IPS-15b (cell line): Measurements from ENCODE around the gene GAPDH.
"Not testable (repeated sequence)": the region's sequence is repeated elsewhere in the genome, so short reads cannot be mapped to it uniquely, and the experiment has no call there.

Experiments
- H3K27me3 ChIP-seq: one replicate; pipeline ENCODE4 v1.6.1; 2013; ENCODE audit warnings: low read length; ENCODE audit not compliant: control insufficient read depth, insufficient read depth
- H3K36me3 ChIP-seq: one replicate; pipeline ENCODE4 v1.6.1; 2013; ENCODE audit warnings: low read length; ENCODE audit not compliant: control insufficient read depth, insufficient read depth
- H3K4me1 ChIP-seq: one replicate; pipeline ENCODE4 v1.6.1; 2013; ENCODE audit warnings: mild to moderate bottlenecking, low read length; ENCODE audit not compliant: control insufficient read depth, insufficient read depth
- H3K4me3 ChIP-seq: one replicate; pipeline ENCODE4 v1.5.1; 2013; ENCODE audit warnings: low read depth, low read length
- H3K9ac ChIP-seq: one replicate; pipeline ENCODE4 v1.6.1; 2013; ENCODE audit warnings: low read depth, mild to moderate bottlenecking, low read length
- H3K9me3 ChIP-seq: one replicate; pipeline ENCODE4 v1.6.1; 2013; ENCODE audit warnings: mild to moderate bottlenecking, low read length; ENCODE audit not compliant: control insufficient read depth, insufficient read depth

Gene GAPDH

DNA sequence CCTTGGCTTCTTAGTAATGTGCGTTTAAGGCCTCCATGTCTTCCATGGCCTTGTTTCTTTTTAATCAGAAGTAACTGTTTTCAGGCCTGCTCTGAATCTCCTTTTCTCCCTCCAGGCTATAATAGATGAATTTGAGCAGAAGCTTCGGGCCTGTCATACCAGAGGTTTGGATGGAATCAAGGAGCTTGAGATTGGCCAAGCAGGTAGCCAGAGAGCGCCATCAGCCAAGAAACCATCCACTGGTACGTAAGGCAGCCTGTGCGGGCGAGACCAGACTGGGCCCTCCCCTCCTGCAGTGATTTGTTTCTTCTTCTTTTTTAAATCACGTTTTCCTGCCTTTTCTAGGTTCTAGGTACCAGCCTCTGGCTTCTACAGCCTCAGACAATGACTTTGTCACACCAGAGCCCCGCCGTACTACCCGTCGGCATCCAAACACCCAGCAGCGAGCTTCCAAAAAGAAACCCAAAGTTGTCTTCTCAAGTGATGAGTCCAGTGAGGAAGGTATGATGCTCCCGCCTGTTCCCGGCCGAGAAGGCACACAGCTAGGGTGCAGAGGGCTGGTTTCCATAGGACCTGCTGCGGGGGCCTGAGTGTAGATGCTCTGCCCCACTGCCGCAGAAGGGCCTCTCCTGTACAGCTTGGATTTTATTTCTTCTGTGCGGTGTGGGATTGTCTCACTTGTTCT, 3.6 kb upstream of the GAPDH start:
- H3K4me3 ChIP-seq, result no peak overlapping the region
- no peaks in the 10 kb centered on the region for H3K9me3 ChIP-seq
- H3K27me3 ChIP-seq, result no peaks in the 10 kb centered on the region
- H3K9ac ChIP-seq, result no peak overlapping the region
- H3K36me3 ChIP-seq, result peaks cover 60% of the 10 kb centered on the region
- peaks cover 12% of the 10 kb centered on the region for H3K4me1 ChIP-seq

DNA sequence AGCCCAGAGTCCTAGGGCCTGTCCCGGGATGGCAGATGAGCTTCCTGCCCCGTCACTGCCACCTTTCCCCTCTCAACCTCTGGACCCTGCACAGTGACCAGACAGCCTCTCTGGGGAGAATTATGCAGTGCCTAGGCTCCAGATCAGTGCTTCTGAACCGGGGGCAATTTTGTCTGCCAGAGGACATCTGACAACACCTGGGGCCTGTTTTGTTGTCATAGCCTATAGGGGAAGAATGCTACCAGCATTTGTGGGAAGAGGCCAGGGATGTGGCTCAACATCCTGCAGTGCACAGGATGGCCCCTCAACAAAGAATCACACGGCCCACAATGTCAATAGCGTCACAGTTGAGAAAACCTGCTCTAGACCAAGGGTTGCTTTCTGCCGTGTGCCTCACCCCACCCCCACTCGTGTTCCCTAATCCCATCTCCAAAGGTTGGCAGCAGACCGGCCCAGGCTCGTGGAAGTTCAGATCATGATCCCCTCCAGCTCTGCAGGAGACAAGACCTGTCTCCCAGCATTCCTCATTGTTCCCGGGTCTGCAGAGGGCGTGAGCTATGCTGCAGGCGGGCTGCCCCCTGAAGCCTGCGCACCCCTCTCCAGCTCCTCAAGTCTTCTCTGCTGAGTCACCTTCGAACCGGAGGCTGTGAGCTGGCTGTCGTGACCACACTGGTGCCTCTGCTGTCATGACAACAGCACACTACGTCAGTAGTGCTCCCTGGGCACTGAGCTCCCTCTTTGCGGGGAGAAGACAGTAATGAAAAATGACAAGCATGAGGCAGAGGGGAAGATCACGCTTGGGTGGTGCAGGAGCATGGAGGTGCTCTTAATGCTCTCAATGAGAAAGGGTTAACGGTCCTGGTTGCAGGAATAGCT, 2.0 kb upstream of the GAPDH start:
- no peaks in the 10 kb centered on the region for H3K27me3 ChIP-seq
- peak overlapping the region; percentile 92 for H3K4me3 ChIP-seq
- peaks cover 60% of the 10 kb centered on the region for H3K36me3 ChIP-seq
- H3K4me1 ChIP-seq, result peaks cover 16% of the 10 kb centered on the region
- H3K9me3 ChIP-seq, result no peaks in the 10 kb centered on the region
- peak overlapping the region; percentile 93 for H3K9ac ChIP-seq

DNA sequence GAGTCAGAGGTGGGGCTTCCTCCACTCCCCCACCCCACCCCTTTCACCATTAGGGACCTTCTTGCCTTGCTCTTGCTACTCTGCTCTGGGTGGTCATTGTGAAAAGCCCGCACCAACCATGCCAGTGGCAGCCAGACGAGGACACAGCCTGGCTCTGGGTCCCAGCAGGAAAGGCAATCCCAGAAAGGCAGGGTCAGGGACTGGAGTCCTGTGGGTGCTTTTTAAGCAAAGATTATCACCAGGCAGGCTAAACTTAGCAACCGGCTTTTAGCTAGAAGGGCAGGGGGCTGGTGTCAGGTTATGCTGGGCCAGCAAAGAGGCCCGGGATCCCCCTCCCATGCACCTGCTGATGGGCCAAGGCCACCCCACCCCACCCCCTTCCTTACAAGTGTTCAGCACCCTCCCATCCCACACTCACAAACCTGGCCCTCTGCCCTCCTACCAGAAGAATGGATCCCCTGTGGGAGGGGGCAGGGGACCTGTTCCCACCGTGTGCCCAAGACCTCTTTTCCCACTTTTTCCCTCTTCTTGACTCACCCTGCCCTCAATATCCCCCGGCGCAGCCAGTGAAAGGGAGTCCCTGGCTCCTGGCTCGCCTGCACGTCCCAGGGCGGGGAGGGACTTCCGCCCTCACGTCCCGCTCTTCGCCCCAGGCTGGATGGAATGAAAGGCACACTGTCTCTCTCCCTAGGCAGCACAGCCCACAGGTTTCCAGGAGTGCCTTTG, 1.2 kb upstream of the GAPDH start:
- Histone ChIP-seq H3K4me3 (peak overlapping the region; percentile 92), H3K27me3 (no peaks in the 10 kb centered on the region), H3K9me3 (no peaks in the 10 kb centered on the region), H3K4me1 (peaks cover 16% of the 10 kb centered on the region), H3K9ac (peak overlapping the region; percentile 93), H3K36me3 (peaks cover 59% of the 10 kb centered on the region)

- Histone ChIP-seq H3K4me3 (peak overlapping the region; percentile 92), H3K27me3 (no peaks in the 10 kb centered on the region), H3K9ac (peak overlapping the region; percentile 93), H3K36me3 (peaks cover 59% of the 10 kb centered on the region), H3K4me1 (peaks cover 16% of the 10 kb centered on the region), H3K9me3 (no peaks in the 10 kb centered on the region)
Observed at GRCh38 chr12:6533653-6533922, 729 bp upstream of the GAPDH start.

GRCh38 chr12:6534695-6534944, 303 bp downstream of the GAPDH start:
- Histone ChIP-seq H3K4me1 (peaks cover 16% of the 10 kb centered on the region), H3K9me3 (no peaks in the 10 kb centered on the region), H3K36me3 (peaks cover 53% of the 10 kb centered on the region), H3K9ac (peak overlapping the region; percentile 98), H3K27me3 (no peaks in the 10 kb centered on the region), H3K4me3 (peak overlapping the region; percentile 97)

GRCh38 chr12:6534945-6535696, 804 bp downstream of the GAPDH start:
- no peaks in the 10 kb centered on the region for H3K9me3 ChIP-seq
- peak overlapping the region; percentile 97 for H3K4me3 ChIP-seq
- peaks cover 53% of the 10 kb centered on the region for H3K36me3 ChIP-seq
- peaks cover 16% of the 10 kb centered on the region for H3K4me1 ChIP-seq
- no peaks in the 10 kb centered on the region for H3K27me3 ChIP-seq
- peak overlapping the region; percentile 98 for H3K9ac ChIP-seq

- no peaks in the 10 kb centered on the region for H3K9me3 ChIP-seq
- peak overlapping the region; percentile 97 for H3K4me3 ChIP-seq
- H3K4me1 ChIP-seq, result peaks cover 16% of the 10 kb centered on the region
- H3K27me3 ChIP-seq, result no peaks in the 10 kb centered on the region
- peak overlapping the region; percentile 98 for H3K9ac ChIP-seq
- H3K36me3 ChIP-seq, result peaks cover 49% of the 10 kb centered on the region
Observed at GRCh38 chr12:6535697-6535946, 1.3 kb downstream of the GAPDH start.

- Histone ChIP-seq H3K27me3 (no peaks in the 10 kb centered on the region), H3K9me3 (no peaks in the 10 kb centered on the region), H3K4me3 (peak overlapping the region; percentile 97), H3K36me3 (peaks cover 45% of the 10 kb centered on the region), H3K9ac (peak overlapping the region; percentile 98), H3K4me1 (peaks cover 19% of the 10 kb centered on the region)
Observed at GRCh38 chr12:6535960-6536847, 1.9 kb downstream of the GAPDH start.

GRCh38 chr12:6536894-6537579, 2.7 kb downstream of the GAPDH start:
- H3K4me3 ChIP-seq, result no peak overlapping the region
- peaks cover 16% of the 10 kb centered on the region for H3K4me1 ChIP-seq
- H3K9ac ChIP-seq, result no peak overlapping the region
- no peaks in the 10 kb centered on the region for H3K27me3 ChIP-seq
- peaks cover 50% of the 10 kb centered on the region for H3K36me3 ChIP-seq
- no peaks in the 10 kb centered on the region for H3K9me3 ChIP-seq

DNA sequence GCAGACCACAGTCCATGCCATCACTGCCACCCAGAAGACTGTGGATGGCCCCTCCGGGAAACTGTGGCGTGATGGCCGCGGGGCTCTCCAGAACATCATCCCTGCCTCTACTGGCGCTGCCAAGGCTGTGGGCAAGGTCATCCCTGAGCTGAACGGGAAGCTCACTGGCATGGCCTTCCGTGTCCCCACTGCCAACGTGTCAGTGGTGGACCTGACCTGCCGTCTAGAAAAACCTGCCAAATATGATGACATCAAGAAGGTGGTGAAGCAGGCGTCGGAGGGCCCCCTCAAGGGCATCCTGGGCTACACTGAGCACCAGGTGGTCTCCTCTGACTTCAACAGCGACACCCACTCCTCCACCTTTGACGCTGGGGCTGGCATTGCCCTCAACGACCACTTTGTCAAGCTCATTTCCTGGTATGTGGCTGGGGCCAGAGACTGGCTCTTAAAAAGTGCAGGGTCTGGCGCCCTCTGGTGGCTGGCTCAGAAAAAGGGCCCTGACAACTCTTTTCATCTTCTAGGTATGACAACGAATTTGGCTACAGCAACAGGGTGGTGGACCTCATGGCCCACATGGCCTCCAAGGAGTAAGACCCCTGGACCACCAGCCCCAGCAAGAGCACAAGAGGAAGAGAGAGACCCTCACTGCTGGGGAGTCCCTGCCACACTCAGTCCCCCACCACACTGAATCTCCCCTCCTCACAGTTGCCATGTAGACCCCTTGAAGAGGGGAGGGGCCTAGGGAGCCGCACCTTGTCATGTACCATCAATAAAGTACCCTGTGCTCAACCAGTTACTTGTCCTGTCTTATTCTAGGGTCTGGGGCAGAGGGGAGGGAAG, 3.5 kb downstream of the GAPDH start:
- H3K36me3 ChIP-seq, result peaks cover 51% of the 10 kb centered on the region
- H3K9me3 ChIP-seq, H3K4me3 ChIP-seq, H3K4me1 ChIP-seq, H3K9ac ChIP-seq, H3K27me3 ChIP-seq: not testable (repeated sequence)
